ENCODE data around the gene EVA1C. TPM values are rescaled to one million over a fixed set of nuclear protein-coding genes. Genes with fewer than 3 reads are reported as not detected.

The EVA1C gene
- total RNA-seq, 4 donors from 2014 or later, result 22.4 to 35.1 (median 30.3) TPM

DNA sequence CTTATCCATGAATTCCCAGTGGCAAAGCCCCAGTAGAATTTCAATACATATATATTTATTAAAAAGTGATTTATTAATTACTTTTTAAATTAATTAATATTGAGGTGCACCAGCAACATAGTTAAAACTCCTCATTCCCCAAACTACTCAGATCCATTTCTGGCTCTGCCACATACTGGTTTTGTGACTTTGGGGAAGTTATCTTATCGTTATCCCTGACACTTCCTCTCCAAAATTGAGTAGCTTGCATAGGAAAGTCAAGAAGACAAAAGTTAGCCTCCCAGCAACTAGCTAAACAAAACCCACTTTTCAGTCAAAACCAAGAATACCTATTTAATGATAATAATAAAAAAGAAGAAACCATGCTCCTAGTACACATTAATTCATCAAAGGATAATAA is 136.9 kb downstream of the EVA1C start:
- no peaks in the 10 kb centered on the region for H3K36me3 ChIP-seq
- no peak for DNase-seq
- no peaks in the 10 kb centered on the region for H3K4me1 ChIP-seq
- H3K9me3 ChIP-seq, result no peaks in the 10 kb centered on the region
- no peak for TF ChIP-seq POLR2A (IDR thresholded peaks at IDR 0.05)
- TF ChIP-seq, protein P1, sequence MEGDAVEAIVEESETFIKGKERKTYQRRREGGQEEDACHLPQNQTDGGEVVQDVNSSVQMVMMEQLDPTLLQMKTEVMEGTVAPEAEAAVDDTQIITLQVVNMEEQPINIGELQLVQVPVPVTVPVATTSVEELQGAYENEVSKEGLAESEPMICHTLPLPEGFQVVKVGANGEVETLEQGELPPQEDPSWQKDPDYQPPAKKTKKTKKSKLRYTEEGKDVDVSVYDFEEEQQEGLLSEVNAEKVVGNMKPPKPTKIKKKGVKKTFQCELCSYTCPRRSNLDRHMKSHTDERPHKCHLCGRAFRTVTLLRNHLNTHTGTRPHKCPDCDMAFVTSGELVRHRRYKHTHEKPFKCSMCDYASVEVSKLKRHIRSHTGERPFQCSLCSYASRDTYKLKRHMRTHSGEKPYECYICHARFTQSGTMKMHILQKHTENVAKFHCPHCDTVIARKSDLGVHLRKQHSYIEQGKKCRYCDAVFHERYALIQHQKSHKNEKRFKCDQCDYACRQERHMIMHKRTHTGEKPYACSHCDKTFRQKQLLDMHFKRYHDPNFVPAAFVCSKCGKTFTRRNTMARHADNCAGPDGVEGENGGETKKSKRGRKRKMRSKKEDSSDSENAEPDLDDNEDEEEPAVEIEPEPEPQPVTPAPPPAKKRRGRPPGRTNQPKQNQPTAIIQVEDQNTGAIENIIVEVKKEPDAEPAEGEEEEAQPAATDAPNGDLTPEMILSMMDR (IDR thresholded peaks at IDR 0.05), result no peak
- H3K4me3 ChIP-seq, result no peak overlapping the region
- H3K27me3 ChIP-seq, result no peaks in the 10 kb centered on the region
- no peak overlapping the region for H3K27ac ChIP-seq

DNA sequence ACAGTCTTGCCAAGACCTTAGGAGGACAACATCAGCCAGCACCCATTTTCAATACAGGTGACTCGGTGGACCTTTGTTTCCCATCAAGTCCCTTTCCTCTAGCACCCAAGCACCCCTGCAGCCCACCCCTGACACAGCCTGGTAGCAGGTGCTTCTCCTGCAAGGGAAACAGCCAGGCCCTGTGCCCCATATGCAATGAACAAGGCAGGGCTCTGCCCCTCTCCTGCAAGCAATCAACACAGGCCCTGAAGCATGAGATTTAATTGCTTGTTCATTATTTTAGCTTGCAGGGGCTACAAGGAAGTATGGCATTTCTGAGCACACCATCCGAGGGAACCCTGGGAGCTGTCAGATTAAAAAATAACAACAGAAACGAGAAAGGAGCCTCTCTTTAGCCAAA is 137.4 kb downstream of the EVA1C start:
- Histone ChIP-seq H3K9me3 (no peaks in the 10 kb centered on the region), H3K27me3 (no peaks in the 10 kb centered on the region), H3K27ac (no peak overlapping the region), H3K4me1 (no peaks in the 10 kb centered on the region), H3K4me3 (no peak overlapping the region), H3K36me3 (no peaks in the 10 kb centered on the region)
- TF ChIP-seq, protein P1 (IDR thresholded peaks at IDR 0.05), result no peak
- TF ChIP-seq POLR2A (IDR thresholded peaks at IDR 0.05), result no peak
- DNase-seq, result no peak

DNA sequence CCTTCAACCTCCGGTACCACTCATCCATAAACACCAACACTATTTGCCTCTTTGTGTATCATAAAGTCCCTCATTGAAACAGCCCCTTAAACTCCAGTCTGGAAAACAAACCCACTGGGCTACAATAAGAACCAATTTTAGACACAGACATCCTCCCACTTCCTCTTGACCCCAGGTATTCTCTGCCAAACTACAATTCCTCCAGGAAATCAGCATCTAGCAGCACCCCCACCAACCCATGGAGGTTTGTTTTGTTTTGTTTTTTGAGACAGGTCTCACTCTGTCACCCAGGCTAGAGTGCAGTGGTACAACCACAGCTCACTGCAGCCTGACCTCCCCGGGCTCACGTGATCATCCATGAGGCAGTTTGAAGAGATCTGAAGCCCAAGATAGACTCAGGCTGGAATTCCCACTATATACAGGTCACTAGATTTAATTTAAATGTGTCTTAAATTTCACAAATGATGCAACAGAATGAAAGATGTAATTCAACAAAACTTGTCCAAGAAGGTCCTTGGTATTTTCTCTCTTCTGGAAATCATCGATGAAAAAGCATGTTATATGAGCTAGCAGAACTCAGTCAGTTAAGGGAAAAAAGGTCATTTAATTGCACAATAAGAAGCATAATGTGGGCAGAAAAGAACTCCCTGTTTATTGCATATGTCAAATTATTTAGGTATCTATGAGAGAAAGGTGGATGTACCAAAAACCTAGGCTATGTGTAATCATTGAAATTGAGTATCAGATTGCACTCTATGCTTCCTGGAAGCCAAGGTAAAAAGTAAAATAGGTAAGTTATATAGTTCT is 142.5 kb downstream of the EVA1C start:
- Histone ChIP-seq H3K4me1 (no peaks in the 10 kb centered on the region), H3K36me3 (no peaks in the 10 kb centered on the region), H3K4me3 (no peak overlapping the region), H3K9me3 (no peaks in the 10 kb centered on the region), H3K27me3 (no peaks in the 10 kb centered on the region), H3K27ac (no peak overlapping the region)
- TF ChIP-seq, protein P1 (IDR thresholded peaks at IDR 0.05), result no peak
- TF ChIP-seq POLR2A (IDR thresholded peaks at IDR 0.05), result no peak
- DNase-seq, result no peak

DNA sequence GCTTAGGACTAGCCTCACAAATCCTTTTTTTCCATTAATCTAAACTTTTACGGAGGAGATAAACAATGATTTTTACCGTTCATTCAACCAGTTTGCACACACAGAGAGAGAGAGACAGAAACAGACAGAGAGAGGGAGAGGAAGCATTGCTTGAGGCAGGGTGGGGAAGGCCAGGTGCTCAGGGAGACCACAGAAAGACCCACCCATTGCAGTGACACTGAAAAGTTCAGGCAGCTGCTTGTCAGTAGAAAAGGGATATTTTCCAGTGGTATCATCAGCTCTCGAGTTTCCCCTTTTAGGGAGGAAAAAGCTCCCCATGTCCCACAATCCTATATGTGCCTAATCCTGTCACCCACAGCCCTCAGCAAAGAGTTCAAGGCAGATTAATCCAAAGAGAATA is 145.6 kb downstream of the EVA1C start:
- H3K27me3 ChIP-seq, result no peaks in the 10 kb centered on the region
- DNase-seq, result no peak
- no peak overlapping the region for H3K4me3 ChIP-seq

DNA sequence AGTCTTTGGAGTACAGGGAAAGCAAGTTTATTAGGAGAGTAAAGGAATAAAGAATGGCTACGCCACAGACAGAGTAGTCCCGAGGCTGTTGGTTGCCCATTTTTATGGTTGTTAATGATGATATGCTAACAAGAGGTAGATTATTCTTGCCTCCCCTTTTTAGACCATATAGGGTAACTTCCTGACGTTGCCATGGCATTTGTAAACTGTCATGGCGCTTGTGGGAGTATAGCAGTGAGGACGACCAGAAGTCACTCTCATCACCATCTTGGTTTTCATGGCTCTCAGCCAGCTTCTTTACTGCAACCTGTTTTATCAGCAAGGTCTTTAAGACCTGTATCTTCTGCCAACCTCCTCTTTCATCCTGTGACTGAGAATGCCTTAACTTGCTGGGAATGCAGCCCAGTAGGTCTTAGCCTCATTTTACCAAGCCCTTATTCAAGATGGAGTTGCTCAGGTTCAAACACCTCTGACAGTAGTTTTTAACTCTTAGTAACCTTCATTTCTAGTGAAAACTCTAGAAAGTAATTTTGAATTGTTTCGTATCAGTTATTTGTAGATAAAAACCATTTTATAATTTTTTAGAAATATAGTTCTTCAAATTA is 146.6 kb downstream of the EVA1C start:
- no peak for DNase-seq
- no peak for TF ChIP-seq POLR2A (IDR thresholded peaks at IDR 0.05)
- TF ChIP-seq, protein P1 (IDR thresholded peaks at IDR 0.05), result no peak
- Histone ChIP-seq H3K4me1 (no peaks in the 10 kb centered on the region), H3K27me3 (no peaks in the 10 kb centered on the region), H3K27ac (no peak overlapping the region), H3K36me3 (no peaks in the 10 kb centered on the region), H3K4me3 (no peak overlapping the region), H3K9me3 (no peaks in the 10 kb centered on the region)

More for the DNA sequence above, 145.6 kb downstream of the EVA1C start:
- Histone ChIP-seq H3K27ac (no peak overlapping the region), H3K4me1 (no peaks in the 10 kb centered on the region), H3K36me3 (no peaks in the 10 kb centered on the region), H3K9me3 (no peaks in the 10 kb centered on the region)
- TF ChIP-seq, protein P1 (IDR thresholded peaks at IDR 0.05), result no peak
- no peak for TF ChIP-seq POLR2A (IDR thresholded peaks at IDR 0.05)
